GM18520 (cell line): ENCODE data around the gene ITGA3.

Experiments
- ATAC-seq: cut with Tn5 transposase; IDR thresholded peaks from one replicate; pipeline ENCODE4 v1.9.1; 2021; ENCODE audit not compliant: unreplicated experiment

Gene ITGA3

GRCh38 chr17:50123649-50124349 is 67.9 kb downstream of the ITGA3 start:
- no peak for ATAC-seq

GRCh38 chr17:50125420-50125997 is 69.6 kb downstream of the ITGA3 start:
- ATAC-seq = no peak

GRCh38 chr17:50127697-50128361 is 71.9 kb downstream of the ITGA3 start:
- no peak for ATAC-seq

- ATAC-seq = no peak
Measured at GRCh38 chr17:50128441-50129352, 72.8 kb downstream of the ITGA3 start.

GRCh38 chr17:50129353-50129727 is 73.4 kb downstream of the ITGA3 start:
- ATAC-seq = no peak

- ATAC-seq = no peak
Measured at GRCh38 chr17:50129728-50130558, 74.0 kb downstream of the ITGA3 start, which contains the start of gene SAMD14. Gene SAMD14 (minus strand): TSS chr17:50130160. CDS start chr17:50124959, 5,201 bp downstream.

GRCh38 chr17:50130559-50131305 is 74.8 kb downstream of the ITGA3 start:
- no peak for ATAC-seq

- no peak for ATAC-seq
Measured at GRCh38 chr17:50132104-50132794, 76.3 kb downstream of the ITGA3 start.

GRCh38 chr17:50133028-50133768 is 77.3 kb downstream of the ITGA3 start:
- no peak for ATAC-seq

- ATAC-seq = no peak
Measured at GRCh38 chr17:50133769-50134099, 77.8 kb downstream of the ITGA3 start.

GRCh38 chr17:50134206-50135110 is 78.5 kb downstream of the ITGA3 start:
- no peak for ATAC-seq

- no peak for ATAC-seq
Measured at GRCh38 chr17:50135316-50136095, 79.6 kb downstream of the ITGA3 start.

- no peak for ATAC-seq
Measured at GRCh38 chr17:50136096-50136687, 80.3 kb downstream of the ITGA3 start.

- no peak for ATAC-seq
Measured at GRCh38 chr17:50137042-50137441, 81.1 kb downstream of the ITGA3 start.

- no peak for ATAC-seq
Measured at GRCh38 chr17:50139185-50139783, 83.4 kb downstream of the ITGA3 start.
